ENCODE data around the gene CAMK2D.
"Not testable (repeated sequence)": the region's sequence is repeated elsewhere in the genome, so short reads cannot be mapped to it uniquely, and the experiment has no call there.

Gene CAMK2D

DNA sequence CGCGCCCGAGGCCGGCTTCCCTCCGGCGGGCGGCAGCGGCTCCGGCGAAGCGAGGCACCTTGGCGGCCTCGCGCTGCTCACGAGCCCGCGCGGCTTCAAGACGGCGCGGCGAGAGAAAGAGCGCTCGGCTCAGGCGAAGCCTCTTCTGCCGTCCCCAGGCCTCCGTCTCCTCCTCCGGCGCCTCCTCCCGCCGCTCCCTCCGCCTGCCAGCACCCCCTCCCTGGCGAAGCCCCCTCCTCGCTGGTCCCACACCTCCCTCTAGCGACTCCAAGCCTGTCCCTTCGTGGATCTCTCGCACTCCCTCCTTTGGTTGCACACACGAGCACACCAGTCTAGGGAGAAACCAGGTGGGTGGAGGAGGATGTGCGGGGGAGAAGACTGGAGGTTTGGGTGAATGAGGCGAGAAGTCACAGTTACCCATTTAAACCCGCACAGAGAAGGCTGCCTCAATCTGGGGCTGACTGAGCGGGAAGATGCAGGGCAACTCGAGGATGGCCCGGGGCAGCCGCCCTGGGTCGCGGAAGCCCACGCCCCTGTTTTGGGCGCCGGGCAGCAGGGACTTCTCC lies at the start of gene CAMK2D:
TSS of gene CAMK2D (minus strand) at position 119 of the 566 bp plus-strand sequence. CDS start 670 bp downstream, outside the sequence.
- ChIA-PET POLR2A (interaction anchor here (0.9 kb wide), 1 partner anchor 194 kb away, joined by 3 read pairs; no protein-coding TSS in a partner anchor), CTCF (interaction anchor here (0.9 to 1.8 kb wide), 3 partner anchors 214 to 419 kb away, joined by 3 to 12 read pairs (median 3); no protein-coding TSS in a partner anchor)
- TF ChIP-seq, protein P1, sequence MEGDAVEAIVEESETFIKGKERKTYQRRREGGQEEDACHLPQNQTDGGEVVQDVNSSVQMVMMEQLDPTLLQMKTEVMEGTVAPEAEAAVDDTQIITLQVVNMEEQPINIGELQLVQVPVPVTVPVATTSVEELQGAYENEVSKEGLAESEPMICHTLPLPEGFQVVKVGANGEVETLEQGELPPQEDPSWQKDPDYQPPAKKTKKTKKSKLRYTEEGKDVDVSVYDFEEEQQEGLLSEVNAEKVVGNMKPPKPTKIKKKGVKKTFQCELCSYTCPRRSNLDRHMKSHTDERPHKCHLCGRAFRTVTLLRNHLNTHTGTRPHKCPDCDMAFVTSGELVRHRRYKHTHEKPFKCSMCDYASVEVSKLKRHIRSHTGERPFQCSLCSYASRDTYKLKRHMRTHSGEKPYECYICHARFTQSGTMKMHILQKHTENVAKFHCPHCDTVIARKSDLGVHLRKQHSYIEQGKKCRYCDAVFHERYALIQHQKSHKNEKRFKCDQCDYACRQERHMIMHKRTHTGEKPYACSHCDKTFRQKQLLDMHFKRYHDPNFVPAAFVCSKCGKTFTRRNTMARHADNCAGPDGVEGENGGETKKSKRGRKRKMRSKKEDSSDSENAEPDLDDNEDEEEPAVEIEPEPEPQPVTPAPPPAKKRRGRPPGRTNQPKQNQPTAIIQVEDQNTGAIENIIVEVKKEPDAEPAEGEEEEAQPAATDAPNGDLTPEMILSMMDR (IDR thresholded peaks at IDR 0.05; ENCODE audit: insufficient read depth, low read length, missing control alignments), result peak; percentile 82
- peak within 1 kb of the TSS; percentile 90 for H3K4me3 ChIP-seq (ENCODE audit: low read depth, low read length)
- no peak for DNase-seq (ENCODE audit: low read depth, low spot score)

GRCh38 chr4:113810906-113811305 lies 49.4 kb upstream of the CAMK2D start:
- H3K4me3 ChIP-seq (ENCODE audit: low read depth, low read length), result no peak overlapping the region
- no peak for DNase-seq (ENCODE audit: low read depth, low spot score)
- POLR2A ChIA-PET, result no interaction called here
- TF ChIP-seq, protein P1 (IDR thresholded peaks at IDR 0.05; ENCODE audit: insufficient read depth, low read length, missing control alignments), result no peak
- CTCF ChIA-PET, result no interaction called here

GRCh38 chr4:113809311-113809710 lies 47.8 kb upstream of the CAMK2D start:
- H3K4me3 ChIP-seq (ENCODE audit: low read depth, low read length), result no peak overlapping the region
- no peak for DNase-seq (ENCODE audit: low read depth, low spot score)
- TF ChIP-seq, protein P1 (IDR thresholded peaks at IDR 0.05; ENCODE audit: insufficient read depth, low read length, missing control alignments), result no peak
- ChIA-PET POLR2A (no interaction called here), CTCF (interaction anchor here (1.0 kb wide), 1 partner anchor 10 kb away, joined by 3 read pairs; no protein-coding TSS in a partner anchor)

GRCh38 chr4:113806850-113807249 lies 45.3 kb upstream of the CAMK2D start:
- no peak for DNase-seq (ENCODE audit: low read depth, low spot score)
- H3K4me3 ChIP-seq (ENCODE audit: low read depth, low read length), result no peak overlapping the region
- CTCF ChIA-PET, result interaction anchor here (1.0 to 1.2 kb wide), 3 partner anchors 14 to 22 kb away, joined by 3 read pairs; no protein-coding TSS in a partner anchor
- TF ChIP-seq, protein P1 (IDR thresholded peaks at IDR 0.05; ENCODE audit: insufficient read depth, low read length, missing control alignments), result no peak
- POLR2A ChIA-PET, result no interaction called here

DNA sequence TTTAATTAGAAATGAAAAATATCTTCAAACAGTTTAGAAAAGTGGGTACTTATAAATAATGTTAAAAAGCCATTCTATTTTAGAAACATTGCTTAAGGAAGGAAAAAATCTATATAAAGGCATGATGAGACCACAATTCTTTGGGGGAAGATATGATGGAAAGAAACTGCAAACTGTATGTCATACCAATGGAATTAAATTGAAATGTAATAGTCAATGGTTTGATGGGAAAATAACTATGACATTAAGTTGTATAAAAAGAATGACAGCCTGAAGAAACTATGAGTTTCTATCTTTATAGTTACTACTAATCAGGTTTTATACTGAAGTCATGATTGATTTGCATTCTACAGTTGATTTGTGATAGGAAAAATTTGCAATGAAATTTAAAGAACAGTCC lies 40.3 kb upstream of the CAMK2D start:
- DNase-seq (ENCODE audit: low read depth, low spot score), result no peak
- POLR2A ChIA-PET, result no interaction called here
- H3K4me3 ChIP-seq (ENCODE audit: low read depth, low read length), result no peak overlapping the region
- CTCF ChIA-PET, result no interaction called here
- TF ChIP-seq, protein P1 (IDR thresholded peaks at IDR 0.05; ENCODE audit: insufficient read depth, low read length, missing control alignments), result no peak

GRCh38 chr4:113796381-113796780 lies 34.8 kb upstream of the CAMK2D start:
- POLR2A ChIA-PET; CTCF ChIA-PET; DNase-seq (ENCODE audit: low read depth, low spot score); H3K4me3 ChIP-seq (ENCODE audit: low read depth, low read length): not testable (repeated sequence)

DNA sequence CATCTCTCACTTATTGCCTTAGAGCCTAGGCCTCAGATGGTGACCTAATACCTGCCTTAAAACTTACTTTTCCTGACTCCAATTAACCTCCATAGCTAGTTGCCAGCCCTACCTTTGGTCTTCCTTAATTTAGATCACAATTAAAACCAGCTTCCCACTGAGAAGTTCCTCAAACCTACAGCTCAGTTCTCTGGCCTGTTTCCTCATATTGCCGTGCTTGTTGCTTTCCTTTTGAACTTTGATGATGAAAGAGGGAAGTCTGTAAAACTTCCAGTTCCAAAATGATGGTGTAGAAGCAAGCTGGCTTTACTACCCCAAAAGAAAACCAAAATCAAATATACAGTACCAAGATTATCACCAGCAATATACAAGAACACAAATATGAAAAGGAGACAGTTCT lies 28.9 kb upstream of the CAMK2D start:
- no peak overlapping the region for H3K4me3 ChIP-seq (ENCODE audit: low read depth, low read length)
- CTCF ChIA-PET, result no interaction called here
- POLR2A ChIA-PET, result no interaction called here
- TF ChIP-seq, protein P1 (IDR thresholded peaks at IDR 0.05; ENCODE audit: insufficient read depth, low read length, missing control alignments), result no peak
- DNase-seq (ENCODE audit: low read depth, low spot score), result no peak
